MM.1S (cell line): ENCODE measurements around the gene KDM2A.

ENCODE experiments used
- CTCF ChIP-seq: fragments of 300-600 bp; sonication (generic); IDR thresholded peaks from 2 replicates; pipeline ENCODE4 v1.5.1; 2016; ENCODE audit warnings: antibody characterized with exemption, low read length, mixed read lengths
- EZH2 ChIP-seq: fragments of 300-600 bp; sonication (generic); optimal IDR thresholded peaks from 2 replicates; pipeline ENCODE3; 2017; ENCODE audit warnings: low read depth, mild to moderate bottlenecking, antibody characterized with exemption, low read length, mixed read lengths
- EZH2phosphoT487 ChIP-seq: fragments of 300-600 bp; sonication (generic); IDR thresholded peaks from 2 replicates; pipeline ENCODE4 v1.6.1; 2018; ENCODE audit warnings: antibody characterized with exemption, low read length

DNA sequence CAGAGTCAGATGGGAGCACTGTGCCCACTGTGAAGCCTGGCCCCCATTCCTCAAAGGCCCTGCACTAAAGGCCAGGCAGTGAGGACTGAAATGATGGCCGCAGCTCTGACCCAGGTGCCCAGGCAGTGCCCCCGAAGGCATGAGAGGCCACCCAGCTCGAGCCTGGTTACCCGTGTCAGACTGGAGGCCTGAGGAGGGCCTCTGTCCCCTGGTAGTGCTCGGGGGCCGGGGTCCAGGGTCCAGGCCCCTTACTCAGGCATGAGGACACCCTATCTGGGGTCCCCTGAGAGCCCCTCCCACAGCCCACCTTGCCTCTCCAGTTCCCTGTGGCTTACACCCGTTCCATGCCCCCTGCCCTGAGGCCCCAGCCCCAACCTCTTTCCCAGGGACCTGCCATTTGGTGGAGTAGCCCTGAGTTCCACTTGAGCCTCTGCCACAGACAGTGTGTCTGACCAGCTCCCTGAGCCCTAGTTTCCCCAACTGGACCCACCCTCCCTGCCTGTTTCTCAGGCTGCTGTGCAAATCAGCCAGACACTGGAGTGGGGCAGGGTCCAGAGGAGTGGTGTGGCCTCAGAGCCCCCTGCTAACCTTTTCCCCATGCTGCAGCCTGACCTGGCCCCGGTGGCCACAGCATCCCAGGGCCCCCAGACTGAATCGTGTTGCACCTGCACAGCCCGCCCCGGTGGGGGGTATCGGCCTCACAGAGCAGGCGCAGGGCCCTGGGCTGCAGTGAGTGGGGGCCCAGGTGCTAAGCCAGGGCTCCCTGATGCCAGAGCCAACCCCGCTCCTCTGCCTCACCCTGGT lies 159.3 kb downstream of the KDM2A start:
- TF ChIP-seq CTCF (no peak), EZH2 (no peak), EZH2phosphoT487 (no peak)
